ENCODE data around the gene SACS. TPM values are rescaled to one million over a fixed set of nuclear protein-coding genes. Genes with fewer than 3 reads are reported as not detected.

Gene SACS
- total RNA-seq, 2 donors from 2014 or later: 36.8 to 47.6 TPM

- no peaks in the 10 kb centered on the region for H3K36me3 ChIP-seq
- no peaks in the 10 kb centered on the region for H3K9me3 ChIP-seq
- DNase-seq (ENCODE audit: low spot score) (no peak), ATAC-seq (ENCODE audit: insufficient number of reproducible peaks, low FRiP score, low read depth) (no peak)
- no peak overlapping the region for H3K4me3 ChIP-seq
- no peak for TF ChIP-seq CTCF (IDR thresholded peaks at IDR 0.05)
- no peak overlapping the region for H3K27ac ChIP-seq
- peaks cover 0 to 2% of the 10 kb centered on the region in 2 donors for H3K4me1 ChIP-seq (ENCODE audit: control insufficient read depth in 1 of 2, low read depth in 2 of 2)
- no peaks in the 10 kb centered on the region for H3K27me3 ChIP-seq (replicated peaks; ENCODE audit: insufficient read depth)
Measured at GRCh38 chr13:23472189-23472588, 38.7 kb upstream of the SACS start.

GRCh38 chr13:23470790-23471614 lies 37.5 kb upstream of the SACS start:
- no peak for DNase-seq (ENCODE audit: low spot score)
- no peak for TF ChIP-seq CTCF (IDR thresholded peaks at IDR 0.05)
- Histone ChIP-seq H3K27ac (no peak overlapping the region), H3K4me1 (ENCODE audit: control insufficient read depth in 1 of 2, low read depth in 2 of 2) (peaks cover 4 to 5% of the 10 kb centered on the region in 2 donors), H3K9me3 (no peaks in the 10 kb centered on the region), H3K27me3 (replicated peaks; ENCODE audit: insufficient read depth) (no peaks in the 10 kb centered on the region), H3K36me3 (no peaks in the 10 kb centered on the region), H3K4me3 (no peak overlapping the region)
- no peak for ATAC-seq (ENCODE audit: insufficient number of reproducible peaks, low FRiP score, low read depth)

GRCh38 chr13:23469951-23470421 lies 36.5 kb upstream of the SACS start:
- Histone ChIP-seq H3K4me1 (ENCODE audit: control insufficient read depth in 1 of 2, low read depth in 2 of 2) (peaks cover 4 to 5% of the 10 kb centered on the region in 2 donors), H3K27ac (no peak overlapping the region), H3K4me3 (no peak overlapping the region), H3K9me3 (no peaks in the 10 kb centered on the region), H3K36me3 (no peaks in the 10 kb centered on the region), H3K27me3 (replicated peaks; ENCODE audit: insufficient read depth) (no peaks in the 10 kb centered on the region)
- DNase-seq (ENCODE audit: low spot score): no peak
- TF ChIP-seq CTCF (IDR thresholded peaks at IDR 0.05): no peak
- no peak for ATAC-seq (ENCODE audit: insufficient number of reproducible peaks, low FRiP score, low read depth)

GRCh38 chr13:23468811-23469210 lies 35.3 kb upstream of the SACS start:
- ATAC-seq (ENCODE audit: insufficient number of reproducible peaks, low FRiP score, low read depth): no peak
- peaks cover 5% of the 10 kb centered on the region in 2 donors for H3K4me1 ChIP-seq (ENCODE audit: control insufficient read depth in 1 of 2, low read depth in 2 of 2)
- no peak overlapping the region for H3K4me3 ChIP-seq
- H3K27me3 ChIP-seq (replicated peaks; ENCODE audit: insufficient read depth): no peaks in the 10 kb centered on the region
- no peaks in the 10 kb centered on the region for H3K9me3 ChIP-seq
- H3K27ac ChIP-seq: no peak overlapping the region
- DNase-seq (ENCODE audit: low spot score): no peak
- no peaks in the 10 kb centered on the region for H3K36me3 ChIP-seq
- no peak for TF ChIP-seq CTCF (IDR thresholded peaks at IDR 0.05)

- Histone ChIP-seq H3K4me3 (no peak overlapping the region), H3K4me1 (ENCODE audit: control insufficient read depth in 1 of 2, low read depth in 2 of 2) (peaks cover 6 to 14% of the 10 kb centered on the region in 2 donors), H3K9me3 (no peaks in the 10 kb centered on the region), H3K27me3 (replicated peaks; ENCODE audit: insufficient read depth) (no peaks in the 10 kb centered on the region), H3K36me3 (no peaks in the 10 kb centered on the region), H3K27ac (no peak overlapping the region)
- DNase-seq (ENCODE audit: low spot score) (no peak), ATAC-seq (ENCODE audit: insufficient number of reproducible peaks, low FRiP score, low read depth) (no peak)
- TF ChIP-seq CTCF (IDR thresholded peaks at IDR 0.05): no peak
Measured at GRCh38 chr13:23467932-23468278, 34.4 kb upstream of the SACS start.

Measured in thoracic aorta (tissue), 2 donors.